Keratinocyte (primary cell): ENCODE results near the gene ARHGEF28. TPM values are rescaled to one million over a fixed set of nuclear protein-coding genes. Genes with fewer than 3 reads are reported as not detected.

Source experiments
- DNase-seq: peaks from one replicate; pipeline ENCODE4 v3.0.0-alpha.2; 2011; ENCODE audit warnings: low read depth, missing footprints, low spot score
- FAIRE-seq: peaks from 2 replicates; lab custom pipeline; 2011; peaks lifted over from hg19 to GRCh38; lab: Jason Lieb, UNC
- H2AFZ ChIP-seq: 2 replicates; pipeline ENCODE4 v1.6.0; 2012; ENCODE audit warnings: low read length, control low read depth, inconsistent platforms; ENCODE audit not compliant: control insufficient read depth
- H3K27ac ChIP-seq: 2 replicates; pipeline ENCODE4 v1.5.1; 2011; ENCODE audit warnings: low read length; ENCODE audit not compliant: control insufficient read depth, insufficient read depth
- H3K27me3 ChIP-seq: 3 replicates; pipeline ENCODE4 v1.6.0; 2011; ENCODE audit warnings: low read length; ENCODE audit not compliant: control insufficient read depth, insufficient read depth; ENCODE audit errors: extremely low read depth
- H3K36me3 ChIP-seq, 2 experiments: 2 replicates in 1 of 2; 3 replicates in 1 of 2; pipeline ENCODE4 v1.5.1; 2011; ENCODE audit warnings: low read length in 2 of 2, mild to moderate bottlenecking in 1 of 2; ENCODE audit not compliant: control insufficient read depth in 2 of 2, insufficient read depth in 2 of 2; ENCODE audit errors: extremely low read depth in 1 of 2
- H3K4me1 ChIP-seq: 3 replicates; pipeline ENCODE4 v1.5.1; 2011; ENCODE audit warnings: low read length; ENCODE audit not compliant: control insufficient read depth, insufficient read depth; ENCODE audit errors: extremely low read depth
- H3K4me2 ChIP-seq: 3 replicates; pipeline ENCODE4 v1.6.0; 2011; ENCODE audit warnings: low read depth, low read length; ENCODE audit not compliant: control insufficient read depth, insufficient read depth; ENCODE audit errors: extremely low read depth
- H3K4me3 ChIP-seq, 3 experiments: fragments of 200-600 bp in 1 of 3; sonication (generic) in 1 of 3; 2 replicates in 2 of 3; 3 replicates in 1 of 3; pipeline ENCODE4 v1.5.1; 2011 to 2016; ENCODE audit warnings: low read length in 3 of 3, mild to moderate bottlenecking in 3 of 3, control low read depth in 2 of 3, inconsistent platforms in 1 of 3, low read depth in 1 of 3, mixed read lengths in 1 of 3, mixed run types in 1 of 3, moderate library complexity in 1 of 3; ENCODE audit not compliant: control insufficient read depth in 2 of 3, insufficient read depth in 2 of 3; ENCODE audit errors: extremely low read depth in 1 of 3
- H3K79me2 ChIP-seq: 2 replicates; pipeline ENCODE4 v1.6.0; 2012; ENCODE audit warnings: low read length; ENCODE audit not compliant: control insufficient read depth, insufficient read depth
- H3K9ac ChIP-seq: 3 replicates; pipeline ENCODE4 v1.6.0; 2011; ENCODE audit warnings: low read length; ENCODE audit not compliant: control insufficient read depth, insufficient read depth; ENCODE audit errors: extremely low read depth
- H3K9me1 ChIP-seq: 3 replicates; pipeline ENCODE4 v1.6.0; 2011; ENCODE audit warnings: low read length; ENCODE audit not compliant: control insufficient read depth, insufficient read depth; ENCODE audit errors: extremely low read depth
- H3K9me3 ChIP-seq: 2 replicates; pipeline ENCODE4 v1.5.1; 2012; ENCODE audit warnings: low read depth, low read length; ENCODE audit not compliant: control insufficient read depth
- H4K20me1 ChIP-seq: 3 replicates; pipeline ENCODE4 v1.6.0; 2011; ENCODE audit warnings: low read length; ENCODE audit not compliant: control insufficient read depth, insufficient read depth; ENCODE audit errors: extremely low read depth
- CTCF ChIP-seq, 3 experiments: IDR thresholded peaks in 1 of 3; conservative IDR thresholded peaks in 1 of 3; optimal IDR thresholded peaks in 1 of 3; 2 replicates in 2 of 3; 3 replicates in 1 of 3; pipeline versions ENCODE3 to v1.5.1; 2011; ENCODE audit warnings: low read length in 3 of 3, mild to moderate bottlenecking in 3 of 3, moderate library complexity in 2 of 3, control low read depth in 1 of 3, inconsistent platforms in 1 of 3; ENCODE audit not compliant: insufficient read depth in 2 of 3; ENCODE audit errors: extremely low read depth in 1 of 3
- EZH2 ChIP-seq: IDR thresholded peaks from one replicate; pipeline ENCODE4 v1.6.1; 2012; ENCODE audit warnings: inconsistent platforms, mild to moderate bottlenecking, low read length, moderate library complexity
- dilution Hi-C: fragments of 300-500 bp; cut with MboI; formaldehyde crosslinking; loops from one replicate; pipeline ENCODE4 v1.7.0; 2020; ENCODE audit warnings: low sequenced_read_pairs; ENCODE audit not compliant: extremely low pct_ligation_motif_present
- polyA plus RNA-seq, 5 experiments: library from polyadenylated mRNA; depleted of rRNA in 3 of 5; stranded (reverse) in 3 of 5; stranded (forward) in 1 of 5; unstranded in 1 of 5; fragments of >200 nt; gene quantifications; 1 replicate in 1 of 5; 2 replicates in 3 of 5; 3 replicates in 1 of 5; pipeline versions ENCODE4 v1.2.1 to v1.2.3, GENCODE V29; 2011 to 2012; ENCODE audit warnings: missing spikeins in 2 of 5, low read depth in 1 of 5, low replicate concordance in 1 of 5

The ARHGEF28 gene
- polyA plus RNA-seq, 1 donor (not counting 4 experiments of a cell fraction or from before 2014, with no cell fraction given): 31.6 TPM

- Histone ChIP-seq H3K9ac (no peak overlapping the region), H3K4me1 (peaks cover 13% of the 10 kb centered on the region), H4K20me1 (no peaks in the 10 kb centered on the region), H3K36me3 (no peaks in the 10 kb centered on the region), H3K79me2 (no peaks in the 10 kb centered on the region), H3K27ac (no peak overlapping the region), H3K27me3 (no peaks in the 10 kb centered on the region), H2AFZ (no peak overlapping the region), H3K4me2 (no peak overlapping the region), H3K4me3 (no peak overlapping the region), H3K9me3 (no peaks in the 10 kb centered on the region), H3K9me1 (no peaks in the 10 kb centered on the region)
- no peak for TF ChIP-seq CTCF (optimal IDR thresholded peaks at IDR 0.05 in 1 of 3, IDR thresholded peaks at IDR 0.05 in 1 of 3, conservative IDR thresholded peaks at IDR 0.05 in 1 of 3; ENCODE audit: extremely low read depth in 1 of 3, insufficient read depth in 2 of 3, low read length in 3 of 3)
- no peak for TF ChIP-seq EZH2
- DNase-seq: no peak
- FAIRE-seq: no peak
- dilution Hi-C loops: no loop called here
Observed at GRCh38 chr5:73619606-73620333, 6.2 kb upstream of the ARHGEF28 start.

- H4K20me1 ChIP-seq: no peaks in the 10 kb centered on the region
- no peak for FAIRE-seq
- H3K4me3 ChIP-seq: no peak overlapping the region
- H3K9me1 ChIP-seq: no peaks in the 10 kb centered on the region
- H3K36me3 ChIP-seq: no peaks in the 10 kb centered on the region
- dilution Hi-C loops: no loop called here
- no peak for TF ChIP-seq EZH2
- no peak for TF ChIP-seq CTCF (optimal IDR thresholded peaks at IDR 0.05 in 1 of 3, IDR thresholded peaks at IDR 0.05 in 1 of 3, conservative IDR thresholded peaks at IDR 0.05 in 1 of 3; ENCODE audit: extremely low read depth in 1 of 3, insufficient read depth in 2 of 3, low read length in 3 of 3)
- peaks cover 14% of the 10 kb centered on the region for H3K4me1 ChIP-seq
- H2AFZ ChIP-seq: no peak overlapping the region
- H3K4me2 ChIP-seq: no peak overlapping the region
- no peaks in the 10 kb centered on the region for H3K27me3 ChIP-seq
- no peak overlapping the region for H3K9ac ChIP-seq
- H3K9me3 ChIP-seq: no peaks in the 10 kb centered on the region
- H3K27ac ChIP-seq: no peak overlapping the region
- no peak for DNase-seq
- no peaks in the 10 kb centered on the region for H3K79me2 ChIP-seq
Observed at GRCh38 chr5:73620334-73620687, 5.7 kb upstream of the ARHGEF28 start.
